Keratinocyte (primary cell): ENCODE data around the gene SDK2. TPM values are rescaled to one million over a fixed set of nuclear protein-coding genes. Genes with fewer than 3 reads are reported as not detected.

Experiments used
- DNase-seq: peaks from one replicate; pipeline ENCODE4 v3.0.0-alpha.2; 2011; ENCODE audit warnings: low read depth, missing footprints, low spot score
- FAIRE-seq: peaks from 2 replicates; lab custom pipeline; 2011; peaks lifted over from hg19 to GRCh38; lab: Jason Lieb, UNC
- H2AFZ ChIP-seq: 2 replicates; pipeline ENCODE4 v1.6.0; 2012; ENCODE audit warnings: low read length, control low read depth, inconsistent platforms; ENCODE audit not compliant: control insufficient read depth
- H3K27ac ChIP-seq: 2 replicates; pipeline ENCODE4 v1.5.1; 2011; ENCODE audit warnings: low read length; ENCODE audit not compliant: control insufficient read depth, insufficient read depth
- H3K27me3 ChIP-seq: 3 replicates; pipeline ENCODE4 v1.6.0; 2011; ENCODE audit warnings: low read length; ENCODE audit not compliant: control insufficient read depth, insufficient read depth; ENCODE audit errors: extremely low read depth
- H3K36me3 ChIP-seq, 2 experiments: 2 replicates in 1 of 2; 3 replicates in 1 of 2; pipeline ENCODE4 v1.5.1; 2011; ENCODE audit warnings: low read length in 2 of 2, mild to moderate bottlenecking in 1 of 2; ENCODE audit not compliant: control insufficient read depth in 2 of 2, insufficient read depth in 2 of 2; ENCODE audit errors: extremely low read depth in 1 of 2
- H3K4me1 ChIP-seq: 3 replicates; pipeline ENCODE4 v1.5.1; 2011; ENCODE audit warnings: low read length; ENCODE audit not compliant: control insufficient read depth, insufficient read depth; ENCODE audit errors: extremely low read depth
- H3K4me2 ChIP-seq: 3 replicates; pipeline ENCODE4 v1.6.0; 2011; ENCODE audit warnings: low read depth, low read length; ENCODE audit not compliant: control insufficient read depth, insufficient read depth; ENCODE audit errors: extremely low read depth
- H3K4me3 ChIP-seq, 3 experiments: fragments of 200-600 bp in 1 of 3; sonication (generic) in 1 of 3; 2 replicates in 2 of 3; 3 replicates in 1 of 3; pipeline ENCODE4 v1.5.1; 2011 to 2016; ENCODE audit warnings: low read length in 3 of 3, mild to moderate bottlenecking in 3 of 3, control low read depth in 2 of 3, inconsistent platforms in 1 of 3, low read depth in 1 of 3, mixed read lengths in 1 of 3, mixed run types in 1 of 3, moderate library complexity in 1 of 3; ENCODE audit not compliant: control insufficient read depth in 2 of 3, insufficient read depth in 2 of 3; ENCODE audit errors: extremely low read depth in 1 of 3
- H3K79me2 ChIP-seq: 2 replicates; pipeline ENCODE4 v1.6.0; 2012; ENCODE audit warnings: low read length; ENCODE audit not compliant: control insufficient read depth, insufficient read depth
- H3K9ac ChIP-seq: 3 replicates; pipeline ENCODE4 v1.6.0; 2011; ENCODE audit warnings: low read length; ENCODE audit not compliant: control insufficient read depth, insufficient read depth; ENCODE audit errors: extremely low read depth
- H3K9me1 ChIP-seq: 3 replicates; pipeline ENCODE4 v1.6.0; 2011; ENCODE audit warnings: low read length; ENCODE audit not compliant: control insufficient read depth, insufficient read depth; ENCODE audit errors: extremely low read depth
- H3K9me3 ChIP-seq: 2 replicates; pipeline ENCODE4 v1.5.1; 2012; ENCODE audit warnings: low read depth, low read length; ENCODE audit not compliant: control insufficient read depth
- H4K20me1 ChIP-seq: 3 replicates; pipeline ENCODE4 v1.6.0; 2011; ENCODE audit warnings: low read length; ENCODE audit not compliant: control insufficient read depth, insufficient read depth; ENCODE audit errors: extremely low read depth
- EZH2 ChIP-seq: IDR thresholded peaks from one replicate; pipeline ENCODE4 v1.6.1; 2012; ENCODE audit warnings: inconsistent platforms, mild to moderate bottlenecking, low read length, moderate library complexity
- dilution Hi-C: fragments of 300-500 bp; cut with MboI; formaldehyde crosslinking; loops from one replicate; pipeline ENCODE4 v1.7.0; 2020; ENCODE audit warnings: low sequenced_read_pairs; ENCODE audit not compliant: extremely low pct_ligation_motif_present
- polyA plus RNA-seq, 5 experiments: library from polyadenylated mRNA; depleted of rRNA in 3 of 5; stranded (reverse) in 3 of 5; stranded (forward) in 1 of 5; unstranded in 1 of 5; fragments of >200 nt; gene quantifications; 1 replicate in 1 of 5; 2 replicates in 3 of 5; 3 replicates in 1 of 5; pipeline versions ENCODE4 v1.2.1 to v1.2.3, GENCODE V29; 2011 to 2012; ENCODE audit warnings: missing spikeins in 2 of 5, low read depth in 1 of 5, low replicate concordance in 1 of 5
- TF ChIP-seq, protein P1 (sequence below), 3 experiments: IDR thresholded peaks in 1 of 3; conservative IDR thresholded peaks in 1 of 3; optimal IDR thresholded peaks in 1 of 3; 2 replicates in 2 of 3; 3 replicates in 1 of 3; pipeline versions ENCODE3 to v1.5.1; 2011; ENCODE audit warnings: low read length in 3 of 3, mild to moderate bottlenecking in 3 of 3, moderate library complexity in 2 of 3, control low read depth in 1 of 3, inconsistent platforms in 1 of 3; ENCODE audit not compliant: insufficient read depth in 2 of 3; ENCODE audit errors: extremely low read depth in 1 of 3

The SDK2 gene
- polyA plus RNA-seq, 1 donor (not counting 4 experiments of a cell fraction or from before 2014, with no cell fraction given): 1.8 TPM

DNA sequence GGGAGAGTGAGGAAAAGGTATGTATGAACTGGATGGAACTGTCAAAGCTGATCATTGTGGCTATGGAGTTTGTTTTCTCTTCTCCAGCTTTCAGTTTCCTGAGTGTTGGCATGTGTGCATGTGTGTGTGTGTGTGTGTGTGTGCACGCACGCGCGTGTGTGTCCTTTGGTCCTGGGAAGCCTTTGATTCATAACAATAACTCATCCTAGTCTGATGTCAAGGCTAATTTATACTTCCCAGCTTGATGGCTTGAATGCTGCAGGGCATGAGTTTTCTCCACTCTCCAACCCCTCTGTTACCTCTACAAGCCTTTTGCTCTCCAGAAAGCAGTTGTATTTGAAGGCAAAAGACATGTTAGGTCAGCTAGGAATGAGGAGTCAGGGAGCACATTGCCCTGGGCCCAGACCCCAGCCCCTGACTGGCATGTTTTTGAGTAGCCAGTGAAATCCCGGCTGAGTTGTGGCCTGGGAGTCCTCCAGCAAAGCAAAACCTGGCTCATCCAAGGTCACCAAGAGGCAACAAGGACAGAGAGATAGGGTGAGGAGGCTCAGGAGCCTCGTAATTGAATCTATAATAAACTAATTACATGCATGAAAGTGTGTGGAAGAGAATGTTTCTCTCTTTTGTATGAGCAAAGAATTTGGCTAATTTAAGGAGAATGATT is 323.5 kb downstream of the SDK2 start:
- FAIRE-seq: no peak
- Histone ChIP-seq H3K27ac (no peak overlapping the region), H3K4me2 (no peak overlapping the region), H3K9me1 (no peaks in the 10 kb centered on the region), H2AFZ (no peak overlapping the region), H3K9ac (no peak overlapping the region), H3K79me2 (no peaks in the 10 kb centered on the region), H3K4me1 (peaks cover 18% of the 10 kb centered on the region), H3K27me3 (no peaks in the 10 kb centered on the region), H3K9me3 (no peaks in the 10 kb centered on the region), H3K36me3 (no peaks in the 10 kb centered on the region), H4K20me1 (no peaks in the 10 kb centered on the region), H3K4me3 (no peak overlapping the region)
- dilution Hi-C loops: no loop called here
- DNase-seq: no peak
- TF ChIP-seq EZH2: no peak
- TF ChIP-seq, protein P1, sequence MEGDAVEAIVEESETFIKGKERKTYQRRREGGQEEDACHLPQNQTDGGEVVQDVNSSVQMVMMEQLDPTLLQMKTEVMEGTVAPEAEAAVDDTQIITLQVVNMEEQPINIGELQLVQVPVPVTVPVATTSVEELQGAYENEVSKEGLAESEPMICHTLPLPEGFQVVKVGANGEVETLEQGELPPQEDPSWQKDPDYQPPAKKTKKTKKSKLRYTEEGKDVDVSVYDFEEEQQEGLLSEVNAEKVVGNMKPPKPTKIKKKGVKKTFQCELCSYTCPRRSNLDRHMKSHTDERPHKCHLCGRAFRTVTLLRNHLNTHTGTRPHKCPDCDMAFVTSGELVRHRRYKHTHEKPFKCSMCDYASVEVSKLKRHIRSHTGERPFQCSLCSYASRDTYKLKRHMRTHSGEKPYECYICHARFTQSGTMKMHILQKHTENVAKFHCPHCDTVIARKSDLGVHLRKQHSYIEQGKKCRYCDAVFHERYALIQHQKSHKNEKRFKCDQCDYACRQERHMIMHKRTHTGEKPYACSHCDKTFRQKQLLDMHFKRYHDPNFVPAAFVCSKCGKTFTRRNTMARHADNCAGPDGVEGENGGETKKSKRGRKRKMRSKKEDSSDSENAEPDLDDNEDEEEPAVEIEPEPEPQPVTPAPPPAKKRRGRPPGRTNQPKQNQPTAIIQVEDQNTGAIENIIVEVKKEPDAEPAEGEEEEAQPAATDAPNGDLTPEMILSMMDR (optimal IDR thresholded peaks at IDR 0.05 in 1 of 3, IDR thresholded peaks at IDR 0.05 in 1 of 3, conservative IDR thresholded peaks at IDR 0.05 in 1 of 3; ENCODE audit: extremely low read depth in 1 of 3, insufficient read depth in 2 of 3, low read length in 3 of 3): no peak

DNA sequence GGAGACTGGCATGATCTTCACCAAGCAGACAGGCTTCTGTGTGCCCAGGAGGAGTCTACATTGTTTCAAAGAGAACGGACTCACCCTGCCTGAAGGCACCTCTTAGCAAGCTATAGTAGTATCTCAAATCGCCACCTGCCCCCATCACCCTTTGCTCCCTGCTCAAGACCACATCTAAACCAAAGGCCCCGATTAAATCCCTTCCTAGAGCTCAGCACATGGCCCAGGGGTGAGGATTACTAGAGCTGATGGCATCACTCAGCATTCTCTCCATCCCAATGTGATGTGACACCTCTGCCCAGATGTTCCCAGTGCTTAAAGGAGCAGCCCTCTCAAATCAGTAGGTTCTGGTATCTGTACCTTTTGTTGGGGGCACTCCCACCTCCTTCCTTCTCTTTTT is 324.5 kb downstream of the SDK2 start:
- no peak overlapping the region for H3K4me2 ChIP-seq
- H4K20me1 ChIP-seq: no peaks in the 10 kb centered on the region
- no peaks in the 10 kb centered on the region for H3K9me3 ChIP-seq
- H3K9ac ChIP-seq: no peak overlapping the region
- H3K4me3 ChIP-seq: no peak overlapping the region
- dilution Hi-C loops: no loop called here
- no peaks in the 10 kb centered on the region for H3K27me3 ChIP-seq
- DNase-seq: no peak
- H2AFZ ChIP-seq: no peak overlapping the region
- no peak for FAIRE-seq
- H3K4me1 ChIP-seq: peaks cover 25% of the 10 kb centered on the region
- no peak for TF ChIP-seq EZH2
- TF ChIP-seq, protein P1 (optimal IDR thresholded peaks at IDR 0.05 in 1 of 3, IDR thresholded peaks at IDR 0.05 in 1 of 3, conservative IDR thresholded peaks at IDR 0.05 in 1 of 3; ENCODE audit: extremely low read depth in 1 of 3, insufficient read depth in 2 of 3, low read length in 3 of 3): no peak
- no peaks in the 10 kb centered on the region for H3K9me1 ChIP-seq
- no peak overlapping the region for H3K27ac ChIP-seq
- H3K79me2 ChIP-seq: no peaks in the 10 kb centered on the region
- H3K36me3 ChIP-seq: no peaks in the 10 kb centered on the region
